M059J (cell line): ENCODE results near the gene HTR5A. TPM values are rescaled to one million over a fixed set of nuclear protein-coding genes. Genes with fewer than 3 reads are reported as not detected.

ENCODE experiments used
- DNase-seq: peaks from one replicate; pipeline ENCODE4 v3.0.0-alpha.2; 2012; ENCODE audit warnings: low read depth
- total RNA-seq: library from RNA; depleted of rRNA; stranded (reverse); fragments of >200 nt; shearing (Covaris generic); gene quantifications from 2 replicates; pipeline ENCODE4 v1.2.3, GENCODE V29; 2014

HTR5A gene
- total RNA-seq, 1 experiment from 2014 or later = not detected

- DNase-seq = peak; percentile 60
Observed at GRCh38 chr7:155090684-155091083, 20.6 kb downstream of the HTR5A start.

- peak; percentile 64 for DNase-seq
Observed at GRCh38 chr7:155093596-155093995, 23.5 kb downstream of the HTR5A start.

GRCh38 chr7:155094636-155095135 is 24.6 kb downstream of the HTR5A start:
- no peak for DNase-seq

- no peak for DNase-seq
Observed at GRCh38 chr7:155097338-155097737, 27.2 kb downstream of the HTR5A start.

- DNase-seq = no peak
Observed at GRCh38 chr7:155103839-155104238, 33.7 kb downstream of the HTR5A start.

GRCh38 chr7:155104913-155105312 is 34.8 kb downstream of the HTR5A start:
- DNase-seq = no peak

GRCh38 chr7:155106356-155106755 is 36.2 kb downstream of the HTR5A start:
- DNase-seq = no peak

GRCh38 chr7:155107126-155107525 is 37.0 kb downstream of the HTR5A start:
- DNase-seq = no peak

GRCh38 chr7:155108144-155108901 is 38.2 kb downstream of the HTR5A start:
- no peak for DNase-seq

GRCh38 chr7:155109121-155109520 is 39.0 kb downstream of the HTR5A start:
- no peak for DNase-seq

- DNase-seq = no peak
Observed at GRCh38 chr7:155115288-155115687, 45.2 kb downstream of the HTR5A start.

GRCh38 chr7:155119801-155120382 is 49.8 kb downstream of the HTR5A start:
- DNase-seq = peak; percentile 22

- no peak for DNase-seq
Observed at GRCh38 chr7:155120460-155120859, 50.3 kb downstream of the HTR5A start.

GRCh38 chr7:155122831-155123230 is 52.7 kb downstream of the HTR5A start:
- DNase-seq = no peak

- no peak for DNase-seq
Observed at GRCh38 chr7:155123413-155123812, 53.3 kb downstream of the HTR5A start.

- no peak for DNase-seq
Observed at GRCh38 chr7:155124706-155125105, 54.6 kb downstream of the HTR5A start.

- DNase-seq = no peak
Observed at GRCh38 chr7:155129186-155129585, 59.1 kb downstream of the HTR5A start.

- no peak for DNase-seq
Observed at GRCh38 chr7:155129789-155130188, 59.7 kb downstream of the HTR5A start.

GRCh38 chr7:155130493-155130892 is 60.4 kb downstream of the HTR5A start:
- DNase-seq = no peak

GRCh38 chr7:155131090-155131489 is 61.0 kb downstream of the HTR5A start:
- no peak for DNase-seq

- no peak for DNase-seq
Observed at GRCh38 chr7:155132431-155132830, 62.3 kb downstream of the HTR5A start.

- peak; percentile 16 for DNase-seq
Observed at GRCh38 chr7:155136619-155137243, 66.6 kb downstream of the HTR5A start.
